GM21526 (cell line): ENCODE results near the gene PARVB.

Experiments used
- ATAC-seq: cut with Tn5 transposase; IDR thresholded peaks from one replicate; pipeline ENCODE4 v1.9.1; 2021; ENCODE audit warnings: moderate library complexity; ENCODE audit not compliant: unreplicated experiment, low FRiP score

PARVB gene

DNA sequence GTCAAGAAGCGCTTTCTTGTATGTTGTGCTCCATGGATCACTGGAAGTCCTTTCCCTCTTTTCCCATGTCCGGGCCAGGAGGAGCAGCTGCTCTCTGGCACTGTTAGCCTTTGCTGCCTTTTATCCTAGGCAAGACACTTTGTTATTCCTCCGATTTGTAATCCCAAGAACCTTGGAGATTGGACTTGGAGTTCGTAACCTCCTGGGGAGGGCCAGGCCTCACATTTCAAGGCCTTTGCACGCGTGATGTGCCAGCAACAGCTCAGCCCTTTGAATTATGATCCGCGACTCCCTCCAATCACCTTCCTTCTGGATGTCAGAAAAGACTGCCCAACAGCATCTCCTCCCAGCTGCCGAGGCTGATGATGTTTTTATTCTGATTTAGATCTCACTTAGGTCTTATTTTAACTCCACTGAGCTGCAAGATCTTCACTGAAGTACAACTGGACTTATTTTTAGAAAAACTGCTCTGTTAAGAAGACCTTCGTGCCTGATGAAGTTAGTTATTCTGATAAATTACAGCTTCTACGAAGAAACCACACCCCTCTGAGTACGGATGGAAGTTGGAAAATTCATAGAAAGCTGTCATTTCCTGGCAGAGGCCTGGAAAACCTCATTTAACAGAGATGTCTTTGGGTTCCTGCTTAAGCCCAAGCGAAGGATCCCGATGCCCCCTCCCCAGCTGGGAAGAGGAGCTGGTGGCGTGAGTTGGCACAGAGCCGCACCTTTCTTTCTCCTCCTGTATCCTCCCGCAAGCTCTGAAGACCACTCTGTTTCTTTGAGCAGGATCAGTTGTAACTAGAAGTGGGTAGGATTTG, 62.4 kb downstream of the PARVB start:
- no peak for ATAC-seq

DNA sequence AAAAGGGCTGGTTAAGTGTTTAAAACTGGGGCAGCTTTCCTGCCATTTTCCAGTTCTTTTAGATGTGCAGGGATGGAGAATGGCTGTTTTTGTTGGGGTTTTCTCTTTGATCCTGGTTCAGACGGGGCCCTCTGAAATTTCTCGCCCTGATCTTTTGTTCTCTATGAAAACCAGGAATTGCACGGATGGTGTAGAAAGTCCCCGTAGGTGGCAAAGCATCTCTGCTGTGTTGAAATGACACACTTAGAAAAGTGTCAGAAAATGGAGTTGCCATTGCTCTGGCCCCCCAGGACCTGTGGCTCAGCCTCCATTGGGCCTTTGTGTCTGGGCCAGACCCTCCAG, 63.0 kb downstream of the PARVB start:
- no peak for ATAC-seq

DNA sequence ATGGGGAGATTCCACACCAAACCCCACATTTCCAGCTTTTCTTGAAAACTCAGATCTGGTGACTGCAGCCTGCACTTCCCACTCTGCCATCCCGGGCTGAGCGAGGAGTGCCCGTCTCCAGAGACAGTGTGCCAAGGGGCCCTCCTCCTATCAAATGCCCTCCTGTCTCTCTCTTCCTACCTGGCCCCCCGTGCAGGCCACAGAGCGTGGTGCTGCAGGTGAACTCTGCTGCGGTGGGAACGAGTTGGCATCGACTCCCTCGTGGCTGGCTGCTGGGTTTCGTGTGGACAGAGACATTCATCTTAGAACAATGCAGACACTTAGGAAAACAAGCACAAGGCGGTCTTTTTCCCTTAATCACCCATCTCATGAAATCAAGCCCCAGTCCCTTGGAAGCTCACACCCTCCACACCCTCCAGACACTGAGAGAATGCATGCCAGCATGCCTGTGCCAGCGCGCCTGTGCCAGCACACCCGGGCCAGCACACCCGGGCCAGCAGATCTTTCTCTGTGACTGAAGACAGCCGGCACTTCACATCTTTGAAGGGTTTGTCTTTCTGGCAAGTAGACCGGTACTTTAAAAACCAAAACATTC, 65.0 kb downstream of the PARVB start:
- ATAC-seq: no peak

DNA sequence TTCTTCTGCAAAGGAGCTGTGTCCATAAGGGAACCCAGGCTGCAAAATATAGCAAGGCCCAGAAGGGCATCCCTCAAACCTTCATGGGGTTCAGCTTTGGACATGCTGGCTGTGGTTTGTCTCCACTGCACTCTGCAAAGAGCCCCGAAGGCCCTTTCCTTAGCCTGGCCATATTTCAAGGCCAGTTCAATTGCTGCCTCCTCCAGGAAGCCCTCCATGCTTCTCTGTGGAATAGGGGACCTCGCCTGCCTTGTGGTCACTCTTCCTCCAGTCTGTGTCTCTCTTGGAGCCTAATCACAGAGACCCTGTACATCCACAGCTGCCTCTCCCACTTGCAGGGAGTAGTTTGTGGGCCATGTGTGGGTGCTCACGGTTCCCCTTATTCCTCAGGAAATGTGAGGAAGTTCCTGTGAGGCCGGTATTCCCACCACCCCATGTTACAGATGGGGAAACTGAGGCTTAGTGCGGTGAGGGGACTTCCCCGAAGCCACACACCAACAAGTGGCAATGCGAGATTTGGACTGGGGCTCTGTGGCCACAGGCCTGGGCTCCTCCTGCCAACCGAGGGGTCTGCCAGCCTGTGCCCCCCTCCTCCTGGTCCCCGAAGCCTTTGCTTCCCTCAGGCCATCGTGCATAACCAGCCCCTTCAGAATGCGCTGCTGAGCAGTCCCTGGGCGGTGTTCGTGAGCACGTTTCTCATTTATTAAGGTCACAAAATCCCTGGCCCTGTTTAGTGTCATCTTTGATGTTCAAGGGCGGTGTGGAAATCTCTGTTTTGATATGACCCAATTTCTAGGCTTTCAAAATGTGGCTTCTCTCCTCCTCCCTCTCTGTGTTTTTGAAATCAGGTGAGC, 65.8 kb downstream of the PARVB start:
- ATAC-seq: no peak

DNA sequence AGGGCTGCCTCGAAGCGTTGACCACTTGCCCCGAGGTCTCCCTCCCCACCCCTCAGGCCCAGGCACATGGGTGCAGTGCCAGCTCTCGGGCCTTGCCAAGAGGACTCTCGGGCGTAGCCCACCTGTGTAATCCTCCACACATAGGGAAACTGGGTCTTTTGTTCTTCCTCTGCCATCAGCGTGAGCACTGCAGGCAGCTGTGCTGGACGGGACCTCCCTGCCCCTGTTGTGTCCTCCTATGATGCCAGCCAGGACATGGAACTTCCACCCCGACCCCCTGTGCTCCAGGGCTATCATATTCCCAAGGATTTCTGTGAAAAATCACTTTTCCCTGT, 66.4 kb downstream of the PARVB start:
- ATAC-seq: no peak

DNA sequence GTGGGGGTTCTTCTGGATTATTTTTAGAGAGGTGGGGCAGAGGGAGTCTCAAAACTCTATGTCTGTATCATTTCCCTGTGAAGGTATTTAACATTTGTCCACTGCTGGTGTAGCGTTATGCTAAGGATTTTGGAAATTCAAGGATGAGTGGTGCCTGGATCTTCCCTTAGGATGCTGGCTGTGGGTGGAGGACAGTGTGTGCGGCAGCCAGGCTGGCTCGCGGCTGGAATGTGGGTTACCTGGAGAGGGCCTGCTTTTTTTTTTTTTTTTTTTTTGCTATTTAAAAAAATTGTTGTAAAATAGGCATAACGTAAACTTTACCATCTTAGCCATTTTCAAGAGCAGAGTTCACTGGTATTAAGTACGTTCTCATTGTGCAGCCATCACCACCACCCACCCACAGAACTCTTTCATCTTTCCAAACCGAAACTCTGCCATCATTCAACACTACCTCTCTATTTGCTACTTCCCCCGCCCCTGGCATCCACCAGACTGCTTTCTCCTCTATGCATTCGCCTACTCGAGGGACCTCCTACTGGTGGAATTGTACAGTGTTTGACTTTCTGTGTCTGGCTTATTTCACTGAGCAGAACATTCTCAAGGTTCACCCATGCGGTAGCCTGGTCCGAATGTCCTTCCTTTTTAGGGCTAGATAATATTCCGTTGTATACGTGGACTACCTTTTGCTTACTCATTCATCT, 67.1 kb downstream of the PARVB start:
- ATAC-seq: no peak

DNA sequence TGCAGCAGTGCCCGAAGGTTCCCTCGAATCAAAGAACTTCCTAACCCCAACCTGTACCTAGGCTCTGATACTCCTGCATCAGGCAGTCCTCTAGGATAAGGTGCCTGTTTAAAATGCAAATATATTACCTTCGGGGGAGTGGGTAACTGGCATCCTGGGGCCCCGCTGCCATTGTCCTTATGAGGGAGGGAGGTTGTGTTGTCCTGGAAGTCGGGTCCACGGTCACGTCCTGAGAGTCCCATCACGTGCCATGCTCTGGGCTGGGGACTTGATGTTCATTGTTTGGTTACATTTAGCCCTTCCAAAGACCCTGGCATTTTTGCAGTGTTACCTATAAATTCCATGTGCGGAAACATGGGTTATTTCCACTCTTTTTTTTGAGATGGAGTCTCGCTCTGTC, 67.6 kb downstream of the PARVB start:
- no peak for ATAC-seq

DNA sequence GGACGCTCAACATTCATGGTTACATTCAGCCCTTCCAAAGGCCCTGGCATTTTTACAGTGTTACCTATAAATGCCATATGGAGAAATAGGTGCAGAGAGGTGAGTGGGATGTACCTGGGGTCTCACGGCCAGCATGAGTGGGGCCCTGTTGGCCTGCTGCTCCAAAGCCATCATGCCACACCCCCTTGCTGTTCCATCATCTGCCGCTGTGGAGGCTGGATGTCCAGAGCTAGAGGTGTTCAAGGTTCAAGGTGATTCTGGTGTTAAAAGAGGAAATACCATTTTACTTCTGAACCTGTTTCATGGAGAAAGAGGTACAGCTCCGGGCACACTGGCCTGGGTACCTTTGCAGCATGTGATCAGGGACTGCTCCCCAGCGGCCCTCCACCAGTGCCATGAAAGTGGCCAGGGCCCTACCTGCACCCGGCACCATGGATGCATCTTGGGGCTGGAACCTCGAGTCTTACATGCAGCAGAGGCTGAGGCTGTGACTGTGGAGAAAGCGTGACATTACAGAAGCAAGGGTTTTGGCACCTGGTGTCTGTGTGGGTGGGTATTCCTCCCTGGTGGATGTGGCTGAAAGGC, 68.6 kb downstream of the PARVB start:
- no peak for ATAC-seq

DNA sequence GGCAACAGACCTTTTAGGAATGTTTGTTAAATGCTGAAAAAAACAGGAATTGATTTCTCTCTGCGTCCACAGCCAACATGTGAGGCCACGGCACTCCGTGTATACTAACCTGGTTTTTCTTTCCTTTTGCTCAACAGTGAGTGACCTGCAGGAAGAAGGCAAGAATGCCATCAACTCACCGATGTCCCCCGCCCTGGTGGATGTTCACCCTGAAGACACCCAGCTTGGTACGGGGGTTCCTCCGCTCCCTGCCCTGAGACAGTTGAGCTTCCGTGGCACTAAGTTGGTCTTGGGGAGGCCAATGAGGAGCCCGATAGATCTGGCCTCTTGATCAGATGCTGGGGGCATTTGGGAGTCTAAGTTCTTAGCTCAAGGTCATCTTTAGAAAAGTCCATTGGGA, 69.7 kb downstream of the PARVB start:
- ATAC-seq: no peak

DNA sequence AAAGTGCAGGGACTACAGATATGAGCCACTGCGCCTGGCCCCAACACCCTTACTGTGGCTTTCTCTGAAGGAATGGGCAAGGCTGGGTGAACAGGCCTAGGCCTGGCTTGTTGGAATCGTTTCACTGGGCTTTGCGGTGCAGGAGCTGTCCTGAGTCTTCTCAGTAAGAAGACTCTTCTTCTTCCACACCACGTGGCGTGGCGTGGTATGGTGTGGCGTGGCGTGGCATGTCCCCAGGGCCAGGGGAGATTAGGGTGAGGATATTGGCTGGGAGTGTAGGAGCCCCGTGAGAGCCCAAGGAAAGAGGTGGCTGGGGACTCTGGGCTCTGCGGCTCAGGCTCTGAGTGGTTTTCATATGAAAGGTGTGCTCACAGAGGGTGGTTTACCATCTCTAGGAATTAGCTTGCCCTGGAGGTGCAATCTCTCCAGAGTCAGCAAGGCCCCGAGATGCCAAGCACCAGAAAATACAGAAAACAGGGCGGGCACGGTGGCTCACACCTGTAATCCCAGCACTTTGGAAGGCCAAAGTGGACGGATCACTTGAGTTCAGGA, 70.7 kb downstream of the PARVB start:
- ATAC-seq: no peak

DNA sequence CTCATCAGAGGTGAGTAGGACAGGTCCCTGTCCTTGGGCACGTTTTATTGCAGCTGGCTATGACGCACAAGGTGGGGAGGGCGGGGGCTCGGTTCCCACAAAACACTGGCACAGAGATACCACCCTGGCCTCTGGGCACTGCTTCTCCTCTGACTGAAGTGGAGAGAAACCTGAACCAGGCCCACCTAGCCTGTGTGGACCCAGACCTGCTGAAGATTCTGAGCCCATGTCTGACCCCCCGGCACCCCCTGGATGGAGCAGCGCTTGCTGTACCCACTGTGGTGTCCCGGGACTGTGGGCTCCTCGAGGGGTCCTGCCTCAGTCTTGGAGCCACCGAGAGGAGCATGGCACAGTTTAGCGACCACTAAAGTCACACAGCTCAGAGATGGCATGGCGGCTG, 72.6 kb downstream of the PARVB start:
- no peak for ATAC-seq

DNA sequence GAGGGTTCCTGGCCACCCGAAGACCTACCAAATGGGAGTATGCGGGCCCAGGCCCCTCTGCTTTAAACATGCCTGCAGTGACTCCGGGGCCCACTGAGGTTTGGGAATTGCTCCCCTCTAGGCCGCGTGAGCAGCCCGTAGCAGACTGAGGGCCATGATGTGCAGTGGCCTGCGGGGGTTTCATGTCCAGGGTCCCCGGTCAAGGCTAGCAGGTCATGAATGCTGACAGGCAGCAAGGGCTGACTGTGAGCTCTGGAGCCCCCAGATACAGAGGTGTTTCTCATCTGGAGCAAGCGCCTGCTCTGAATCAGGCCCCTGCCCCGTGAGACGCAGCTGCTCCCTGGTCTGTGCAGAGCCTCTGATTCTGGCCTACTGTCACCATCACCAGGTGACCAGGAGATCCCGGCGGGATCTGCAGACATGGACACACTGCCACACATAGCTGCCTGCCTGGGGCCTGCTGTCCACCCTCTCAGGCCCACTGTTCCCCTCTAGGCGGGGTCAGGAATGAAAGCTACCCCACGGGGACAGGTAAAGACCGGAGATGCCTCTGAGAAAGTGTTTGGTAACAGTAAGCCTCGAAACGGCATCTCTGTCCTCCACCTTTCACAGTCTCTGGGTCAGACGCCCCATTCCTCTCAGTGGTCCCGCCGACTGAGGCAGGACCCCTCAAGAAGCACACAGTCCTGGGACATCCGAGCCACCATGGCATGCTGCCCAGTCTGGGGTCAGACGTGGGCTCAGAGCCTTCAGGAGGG, 73.3 kb downstream of the PARVB start:
- no peak for ATAC-seq

DNA sequence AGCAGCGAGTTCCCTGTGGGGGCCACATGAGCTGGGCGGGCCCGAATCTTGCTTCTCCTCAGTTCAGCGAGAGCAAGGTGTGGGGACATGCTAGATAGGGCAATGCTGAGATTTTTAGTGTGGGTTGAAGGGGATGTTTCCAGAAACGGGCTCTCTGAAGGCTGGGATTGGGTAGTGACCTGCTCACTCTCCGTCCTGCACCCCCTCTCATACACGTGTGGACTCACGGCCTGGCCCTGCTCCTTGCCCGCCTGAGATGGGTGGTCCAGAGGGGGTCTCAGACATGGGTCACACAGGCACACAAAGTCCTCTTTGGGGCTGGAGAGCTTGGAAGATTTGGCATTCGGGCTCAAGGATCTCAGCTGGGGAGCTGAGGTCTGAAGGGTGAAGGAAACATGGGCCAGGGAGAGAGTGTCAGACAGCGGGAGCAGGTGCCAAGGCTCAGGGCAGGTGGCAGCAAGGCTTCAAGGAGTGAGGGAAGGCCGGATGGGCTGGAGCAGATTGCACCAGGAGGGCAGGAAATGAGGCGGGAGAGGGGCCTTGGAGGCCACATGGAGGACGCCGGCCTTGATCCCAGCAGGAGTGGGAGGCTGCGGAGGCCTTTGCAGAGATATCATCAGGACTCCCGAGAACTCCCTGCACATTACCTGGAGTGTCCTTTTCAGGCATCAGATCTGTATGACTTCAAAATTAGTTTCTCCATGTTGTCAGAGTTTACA, 74.1 kb downstream of the PARVB start:
- no peak for ATAC-seq

DNA sequence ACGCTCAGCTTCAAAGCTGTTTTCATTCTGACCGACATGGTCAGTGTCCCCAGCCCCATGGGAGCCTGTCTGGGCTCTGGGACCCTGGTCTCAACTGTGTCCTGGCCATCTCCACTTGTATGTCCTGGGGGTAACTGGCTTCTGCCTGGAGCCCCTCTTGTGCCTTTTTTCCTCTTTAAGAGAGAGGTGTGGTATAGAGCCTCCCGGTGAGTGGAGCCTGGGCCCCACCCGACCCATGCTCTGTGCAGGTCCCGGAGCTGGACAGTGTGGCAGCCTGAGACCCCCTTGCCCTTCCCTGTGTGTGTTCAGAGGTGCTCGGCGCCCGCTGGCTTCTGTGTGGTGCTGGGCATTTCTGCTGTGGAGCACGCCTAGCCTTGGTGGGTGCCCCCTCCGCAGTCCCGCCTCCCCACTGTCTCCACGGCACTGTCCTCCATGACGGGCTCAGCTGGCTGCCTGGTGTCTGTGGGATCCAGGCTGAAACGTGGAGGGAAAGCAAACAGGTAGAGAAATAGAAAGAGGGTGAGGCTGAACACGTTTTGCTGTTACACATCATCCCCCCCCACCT, 74.9 kb downstream of the PARVB start:
- no peak for ATAC-seq

DNA sequence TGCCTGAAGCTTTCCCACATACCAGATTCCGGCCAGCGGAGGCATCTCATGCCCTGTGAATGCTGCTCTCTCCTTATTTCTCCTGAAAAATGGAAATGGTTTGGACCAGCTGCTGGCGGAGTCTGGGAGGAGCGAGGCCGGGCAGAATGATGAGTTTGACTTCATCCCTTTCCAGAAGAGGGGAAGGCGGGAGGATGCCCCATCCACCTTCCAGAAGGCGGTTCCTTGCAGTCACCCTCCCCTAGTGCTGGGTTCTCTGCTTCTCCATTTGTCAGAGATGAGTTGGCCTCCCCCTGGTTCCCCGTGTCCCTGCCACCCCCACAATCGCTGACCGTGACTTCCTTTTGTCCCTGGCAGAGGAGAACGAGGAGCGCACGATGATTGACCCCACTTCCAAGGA, 75.6 kb downstream of the PARVB start:
- no peak for ATAC-seq

DNA sequence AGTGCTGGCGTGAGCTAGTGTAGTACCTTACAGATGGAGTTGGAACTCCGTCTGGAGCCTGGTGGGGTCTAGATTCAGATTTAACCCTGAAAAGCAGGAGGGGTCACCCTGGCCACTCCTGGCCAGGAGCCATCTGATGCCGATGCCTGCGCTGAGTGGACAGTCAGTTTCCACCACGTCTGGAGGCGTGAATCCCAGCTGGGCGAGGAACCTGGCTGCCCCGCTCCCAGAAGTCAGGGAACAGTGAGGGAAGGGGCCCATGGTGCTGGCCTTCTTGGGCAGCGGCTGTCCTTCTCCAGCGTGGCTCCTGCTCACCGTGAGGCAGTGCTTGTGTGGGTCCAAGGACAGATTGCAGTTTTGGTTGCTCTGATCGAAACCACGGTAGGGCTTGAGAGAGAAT, 76.3 kb downstream of the PARVB start:
- no peak for ATAC-seq

DNA sequence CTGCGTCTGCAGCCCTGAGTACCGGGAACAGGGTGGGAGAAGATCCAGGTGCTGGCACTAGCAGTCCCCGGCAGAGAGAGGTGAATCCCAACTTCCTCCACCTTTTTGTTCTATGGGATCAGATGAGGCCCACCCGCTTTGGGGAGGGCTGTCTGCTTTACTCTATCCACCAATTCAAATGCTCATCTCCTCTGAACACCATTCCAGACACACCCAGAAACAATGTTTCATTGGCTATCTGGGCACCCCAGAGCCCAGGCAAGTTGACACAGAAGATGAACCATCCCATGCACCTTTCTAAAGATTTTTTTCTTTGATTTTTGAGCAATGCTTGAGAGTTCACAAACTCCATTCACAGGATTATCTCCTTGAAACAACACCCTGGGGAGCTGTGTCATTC, 78.0 kb downstream of the PARVB start:
- no peak for ATAC-seq

DNA sequence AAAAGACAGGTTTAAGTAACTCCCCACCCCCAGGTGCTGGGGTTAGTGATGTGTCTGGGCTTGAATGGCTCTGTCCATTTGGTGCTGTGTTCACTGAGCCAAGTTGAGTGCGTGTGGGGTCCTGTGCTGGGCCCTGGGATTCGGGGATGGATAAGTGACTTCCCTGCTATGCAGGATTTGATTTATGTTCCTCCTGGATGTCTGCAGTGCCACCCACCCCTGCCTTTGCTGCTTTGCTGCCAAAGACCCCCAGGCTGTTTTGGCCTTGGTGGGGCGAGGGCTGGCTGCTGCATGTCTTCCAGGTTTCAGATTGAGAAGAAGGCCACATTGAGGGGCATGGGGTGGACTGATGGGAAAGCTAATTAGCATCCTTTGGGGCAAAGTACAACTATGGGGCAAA, 78.8 kb downstream of the PARVB start:
- ATAC-seq: no peak
